HG03095 (cell line): ENCODE results near the gene A3GALT2.

Experiments
- ATAC-seq: cut with Tn5 transposase; IDR thresholded peaks from one replicate; pipeline ENCODE4 v1.9.1; 2021; ENCODE audit warnings: moderate library complexity; ENCODE audit not compliant: unreplicated experiment

The A3GALT2 gene

GRCh38 chr1:33272930-33273329 is 48.0 kb downstream of the A3GALT2 start:
- no peak for ATAC-seq

GRCh38 chr1:33272509-33272908 is 48.4 kb downstream of the A3GALT2 start:
- no peak for ATAC-seq

- ATAC-seq: no peak
Measured at GRCh38 chr1:33271666-33272505, 49.0 kb downstream of the A3GALT2 start.

GRCh38 chr1:33270808-33271465 is 50.0 kb downstream of the A3GALT2 start:
- no peak for ATAC-seq

- no peak for ATAC-seq
Measured at GRCh38 chr1:33270379-33270778, 50.5 kb downstream of the A3GALT2 start.

- ATAC-seq: no peak
Measured at GRCh38 chr1:33269621-33270020, 51.3 kb downstream of the A3GALT2 start.

- ATAC-seq: no peak
Measured at GRCh38 chr1:33268927-33269610, 51.8 kb downstream of the A3GALT2 start.

- no peak for ATAC-seq
Measured at GRCh38 chr1:33268457-33268856, 52.4 kb downstream of the A3GALT2 start.

GRCh38 chr1:33267468-33268205 is 53.3 kb downstream of the A3GALT2 start:
- ATAC-seq: no peak

- no peak for ATAC-seq
Measured at GRCh38 chr1:33266766-33267165, 54.1 kb downstream of the A3GALT2 start.

GRCh38 chr1:33265780-33266605 is 54.9 kb downstream of the A3GALT2 start:
- no peak for ATAC-seq

GRCh38 chr1:33263890-33264504 is 56.9 kb downstream of the A3GALT2 start:
- no peak for ATAC-seq

GRCh38 chr1:33261344-33261743 is 59.6 kb downstream of the A3GALT2 start:
- no peak for ATAC-seq

- ATAC-seq: no peak
Measured at GRCh38 chr1:33260439-33260838, 60.5 kb downstream of the A3GALT2 start.

GRCh38 chr1:33259879-33260278 is 61.0 kb downstream of the A3GALT2 start:
- no peak for ATAC-seq

GRCh38 chr1:33258788-33259274 is 62.1 kb downstream of the A3GALT2 start:
- no peak for ATAC-seq

- no peak for ATAC-seq
Measured at GRCh38 chr1:33257772-33258712, 62.9 kb downstream of the A3GALT2 start.

GRCh38 chr1:33257207-33257771 is 63.6 kb downstream of the A3GALT2 start:
- no peak for ATAC-seq
